H1 (cell line): ENCODE measurements around the gene EXD3. TPM values are rescaled to one million over a fixed set of nuclear protein-coding genes. Genes with fewer than 3 reads are reported as not detected.

ENCODE experiments used
- CTCF ChIA-PET: fragments of 300-600 bp; sonication (Branson Sonifier 250); formaldehyde crosslinking; loops from one replicate; lab custom pipeline; 2021; ENCODE audit not compliant: partially characterized antibody; lab: Charles Lee
- POLR2A ChIA-PET: fragments of 300-600 bp; sonication (Branson Sonifier 250); formaldehyde crosslinking; loops from one replicate; lab custom pipeline; 2021; ENCODE audit warnings: inconsistent platforms; ENCODE audit not compliant: partially characterized antibody; lab: Charles Lee
- DNase-seq, 2 experiments: peaks; one replicate each; pipeline versions ENCODE4 v3.0.0 to v3.0.0-alpha.2; 2010 to 2022; ENCODE audit warnings: low spot score in 2 of 2, low read depth in 1 of 2, mixed read lengths in 1 of 2
- FAIRE-seq: peaks from 2 replicates; lab custom pipeline; 2011; peaks lifted over from hg19 to GRCh38; lab: Jason Lieb, UNC
- H2AFZ ChIP-seq: 2 replicates; pipeline ENCODE4 v1.8.1; 2012; ENCODE audit warnings: low read length, inconsistent platforms
- H2AK5ac ChIP-seq: 2 replicates; pipeline ENCODE4 v1.6.1; 2013; ENCODE audit warnings: low read depth, low read length
- H2BK120ac ChIP-seq: replicated peaks from 2 replicates; pipeline ENCODE3; 2013; ENCODE audit warnings: low read depth, low read length, inconsistent platforms
- H2BK12ac ChIP-seq: 2 replicates; pipeline ENCODE4 v1.6.1; 2013; ENCODE audit warnings: low read depth, low read length
- H2BK15ac ChIP-seq: 2 replicates; pipeline ENCODE4 v1.6.1; 2013; ENCODE audit warnings: low read length
- H2BK20ac ChIP-seq: 2 replicates; pipeline ENCODE4 v1.6.1; 2013; ENCODE audit warnings: low read length
- H2BK5ac ChIP-seq: 2 replicates; pipeline ENCODE4 v1.6.1; 2013; ENCODE audit warnings: low read depth, low read length
- H3K14ac ChIP-seq: 2 replicates; pipeline ENCODE4 v1.6.1; 2013; ENCODE audit warnings: inconsistent platforms; ENCODE audit not compliant: insufficient read length
- H3K18ac ChIP-seq: 2 replicates; pipeline ENCODE4 v1.6.1; 2013; ENCODE audit warnings: low read length; ENCODE audit errors: extremely low read depth
- H3K23ac ChIP-seq: 2 replicates; pipeline ENCODE4 v1.6.1; 2013; ENCODE audit warnings: inconsistent platforms; ENCODE audit not compliant: insufficient read length
- H3K23me2 ChIP-seq: 2 replicates; pipeline ENCODE4 v1.6.1; 2013; ENCODE audit warnings: low read depth, low read length
- H3K27ac ChIP-seq: 2 replicates; pipeline ENCODE4 v1.6.1; 2011; ENCODE audit warnings: low read depth, low read length, inconsistent platforms
- H3K27me3 ChIP-seq, 4 experiments: replicated peaks in 1 of 4; 1 replicate in 1 of 4; 2 replicates in 3 of 4; pipeline versions ENCODE4 v1.6.1 to v1.8.1; 2011 to 2013; ENCODE audit warnings: low read length in 3 of 4, mild to moderate bottlenecking in 3 of 4, inconsistent platforms in 2 of 4, mixed read lengths in 2 of 4, moderate library complexity in 1 of 4; ENCODE audit not compliant: control insufficient read depth in 3 of 4, insufficient read depth in 3 of 4; ENCODE audit errors: extremely low read depth in 1 of 4
- H3K36me3 ChIP-seq, 4 experiments: 2 replicates each; pipeline versions ENCODE4 v1.6.1 to v1.8.1; 2011 to 2013; ENCODE audit warnings: mild to moderate bottlenecking in 4 of 4, low read length in 3 of 4, moderate library complexity in 2 of 4, control low read depth in 1 of 4, inconsistent platforms in 1 of 4; ENCODE audit not compliant: insufficient read depth in 4 of 4, control insufficient read depth in 2 of 4
- H3K4ac ChIP-seq: replicated peaks from 2 replicates; pipeline ENCODE3; 2013; ENCODE audit warnings: low read length, low read depth, mixed read lengths, inconsistent platforms; ENCODE audit not compliant: insufficient read length
- H3K4me1 ChIP-seq, 4 experiments: replicated peaks in 1 of 4; 1 replicate in 1 of 4; 2 replicates in 3 of 4; pipeline versions ENCODE4 v1.6.1 to v1.8.1; 2011 to 2013; ENCODE audit warnings: low read length in 3 of 4, inconsistent platforms in 2 of 4, mixed read lengths in 1 of 4; ENCODE audit not compliant: insufficient read depth in 4 of 4, control insufficient read depth in 3 of 4
- H3K4me2 ChIP-seq, 2 experiments: 2 replicates each; pipeline versions ENCODE4 v1.6.1 to v1.8.1; 2011 to 2013; ENCODE audit warnings: low read depth in 2 of 2, low read length in 2 of 2, control low read depth in 1 of 2, inconsistent platforms in 1 of 2, mild to moderate bottlenecking in 1 of 2; ENCODE audit not compliant: insufficient read depth in 1 of 2
- H3K4me3 ChIP-seq, 4 experiments: fragments of 200-600, 300-600 bp in 1 of 4; sonication (generic), shearing (Covaris generic), sonication (Bioruptor Twin) in 1 of 4; 2 replicates each; pipeline versions ENCODE4 v1.5.1 to v1.8.1; 2011 to 2016; ENCODE audit warnings: low read length in 4 of 4, low read depth in 3 of 4, control low read depth in 2 of 4, inconsistent platforms in 2 of 4, mild to moderate bottlenecking in 2 of 4, mixed read lengths in 1 of 4, moderate library complexity in 1 of 4; ENCODE audit not compliant: insufficient read depth in 2 of 4; ENCODE audit errors: extremely low read depth in 1 of 4
- H3K56ac ChIP-seq: replicated peaks from 2 replicates; pipeline ENCODE3; 2013; ENCODE audit warnings: low read depth, mild to moderate bottlenecking, mixed read lengths, low read length, inconsistent platforms; ENCODE audit not compliant: insufficient read length
- H3K79me1 ChIP-seq: 2 replicates; pipeline ENCODE4 v1.6.1; 2013; ENCODE audit warnings: low read depth, low read length, control low read depth
- H3K79me2 ChIP-seq, 2 experiments: 2 replicates each; pipeline versions ENCODE4 v1.6.1 to v1.8.1; 2012 to 2013; ENCODE audit warnings: low read length in 2 of 2, mild to moderate bottlenecking in 2 of 2, inconsistent platforms in 1 of 2; ENCODE audit not compliant: insufficient read depth in 2 of 2, control insufficient read depth in 1 of 2
- H3K9ac ChIP-seq, 4 experiments: replicated peaks in 1 of 4; 1 replicate in 1 of 4; 2 replicates in 3 of 4; pipeline versions ENCODE4 v1.6.1 to v1.8.1; 2011 to 2013; ENCODE audit warnings: low read depth in 3 of 4, low read length in 3 of 4, control low read depth in 2 of 4, mild to moderate bottlenecking in 2 of 4, moderate library complexity in 2 of 4, inconsistent platforms in 1 of 4; ENCODE audit errors: extremely low read depth in 1 of 4
- H3K9me3 ChIP-seq, 2 experiments: 2 replicates each; pipeline versions ENCODE4 v1.6.1 to v1.8.1; 2012 to 2013; ENCODE audit warnings: mild to moderate bottlenecking in 2 of 2, moderate library complexity in 2 of 2, control low read depth in 1 of 2, inconsistent platforms in 1 of 2, low read depth in 1 of 2, low read length in 1 of 2, mixed read lengths in 1 of 2; ENCODE audit not compliant: insufficient read depth in 2 of 2
- H4K20me1 ChIP-seq, 2 experiments: replicated peaks in 1 of 2; 2 replicates each; pipeline versions ENCODE3 to v1.8.1; 2011 to 2013; ENCODE audit warnings: inconsistent platforms in 2 of 2, low read length in 2 of 2, mild to moderate bottlenecking in 1 of 2; ENCODE audit not compliant: insufficient read depth in 2 of 2, control insufficient read depth in 1 of 2
- H4K5ac ChIP-seq: 2 replicates; pipeline ENCODE4 v1.6.1; 2013; ENCODE audit warnings: low read length, low read depth, mixed read lengths, inconsistent platforms; ENCODE audit not compliant: insufficient read length
- H4K8ac ChIP-seq: 2 replicates; pipeline ENCODE4 v1.8.0; 2013; ENCODE audit warnings: mild to moderate bottlenecking, moderate library complexity, low read length, inconsistent platforms; ENCODE audit not compliant: insufficient read depth; ENCODE audit errors: extremely low read depth
- H4K91ac ChIP-seq: replicated peaks from 2 replicates; pipeline ENCODE3; 2013; ENCODE audit warnings: low read length, mixed read lengths, inconsistent platforms; ENCODE audit not compliant: insufficient read length
- E2F6 ChIP-seq: IDR thresholded peaks from 2 replicates; pipeline ENCODE4 v1.6.1; 2012; ENCODE audit warnings: inconsistent platforms
- NANOG ChIP-seq: IDR thresholded peaks from 2 replicates; pipeline ENCODE4 v1.6.1; 2011; ENCODE audit warnings: low read length, low read depth, mild to moderate bottlenecking, inconsistent platforms; ENCODE audit not compliant: insufficient read depth, poor library complexity, severe bottlenecking
- RBBP5 ChIP-seq: IDR thresholded peaks from 2 replicates; pipeline ENCODE4 v1.7.1; 2012; ENCODE audit warnings: low read depth, mild to moderate bottlenecking, inconsistent platforms, low read length, moderate library complexity, borderline replicate concordance
- SIRT6 ChIP-seq: IDR thresholded peaks from one replicate; pipeline ENCODE4 v1.7.1; 2012; ENCODE audit warnings: low read length, inconsistent platforms
- SP1 ChIP-seq: IDR thresholded peaks from 2 replicates; pipeline ENCODE4 v1.6.1; 2011; ENCODE audit warnings: low read depth, low read length
- SP2 ChIP-seq: IDR thresholded peaks from 2 replicates; pipeline ENCODE4 v1.6.1; 2012; ENCODE audit warnings: mild to moderate bottlenecking, low read length, inconsistent platforms
- TEAD4 ChIP-seq: IDR thresholded peaks from 2 replicates; pipeline ENCODE4 v1.6.1; 2012; ENCODE audit warnings: low read depth, low read length, inconsistent platforms, mixed read lengths
- ZNF274 ChIP-seq: IDR thresholded peaks from 2 replicates; pipeline ENCODE4 v1.7.0; 2012; ENCODE audit warnings: low read length, borderline replicate concordance; ENCODE audit errors: extremely low read depth
- WGBS, 2 experiments: shearing (Covaris generic) in 1 of 2; methylation state at CpG; one replicate each; pipeline versions ENCODE4 v1.1.6 to v1.1.7; 2013 to 2015; ENCODE audit warnings: low lambda C conversion rate in 2 of 2, mixed read lengths in 2 of 2, inconsistent platforms in 1 of 2, low coverage in 1 of 2, missing lambda C conversion rate in 1 of 2; ENCODE audit not compliant: insufficient replicate concordance in 2 of 2, insufficient coverage in 1 of 2, insufficient read length in 1 of 2; ENCODE audit errors: extremely low coverage in 1 of 2, missing lambda C conversion rate in 1 of 2; 5-methylcytosine and 5-hydroxymethylcytosine counted together
- polyA plus RNA-seq, 7 experiments: library from polyadenylated mRNA; depleted of rRNA in 3 of 7; stranded (reverse) in 5 of 7; unstranded in 2 of 7; fragments of >200 nt in 5 of 7; fragments of 200-250 nt in 2 of 7; gene quantifications; 1 replicate in 5 of 7; 2 replicates in 1 of 7; 4 replicates in 1 of 7; pipeline versions ENCODE4 v1.2.1 to v1.2.3, GENCODE V29; 2011 to 2013; ENCODE audit warnings: missing spikeins in 2 of 7, mixed read lengths in 2 of 7
- total RNA-seq: library from RNA; stranded (reverse); fragmentation: NEBNext Ultra II Directional; extraction: Animal tissue kit (Norgen Biotek cat#: 25700); gene quantifications from 2 replicates; pipeline ENCODE4 v1.2.1, GENCODE V29; 2021

Gene EXD3
- total and polyA plus RNA-seq, 2 of the 8 experiments (the other 6 are each of a cell fraction or from before 2014, with no cell fraction given) = 7.2 to 9.4 TPM

GRCh38 chr9:137366891-137367381, 56.0 kb downstream of the EXD3 start:
- no peaks in the 10 kb centered on the region for H3K79me2 ChIP-seq
- no peak overlapping the region for H3K27ac ChIP-seq
- ChIA-PET POLR2A (no interaction called here), CTCF (interaction anchor here (0.6 to 1.2 kb wide), 3 partner anchors 16 to 79 kb away, joined by 3 read pairs; no protein-coding TSS in a partner anchor)
- FAIRE-seq (no peak), DNase-seq (no peak)
- no peak overlapping the region for H4K91ac ChIP-seq
- 95% methylated on average over 16 of the region's 19 CpGs; no CpG with 5 or more reads in 1 of the 2 experiments for WGBS, 2 experiments
- H2AK5ac ChIP-seq = no peak overlapping the region
- H2BK12ac ChIP-seq = no peak overlapping the region
- H3K18ac ChIP-seq = no peak overlapping the region; the same call in 1 of the 2 replicates
- H2BK120ac ChIP-seq = no peak overlapping the region
- H3K23me2 ChIP-seq = peaks cover 4% of the 10 kb centered on the region; the same call in 1 of the 2 replicates
- H2BK5ac ChIP-seq = no peak overlapping the region
- peaks cover 0 to 7% of the 10 kb centered on the region in 2 experiments for H4K20me1 ChIP-seq
- H3K4me2 ChIP-seq = no peak overlapping the region
- no peak overlapping the region for H3K9ac ChIP-seq
- no peak overlapping the region for H3K4ac ChIP-seq
- H3K27me3 ChIP-seq = no peaks in the 10 kb centered on the region
- no peak overlapping the region for H3K4me3 ChIP-seq
- H4K5ac ChIP-seq = no peak overlapping the region
- H2AFZ ChIP-seq = no peak overlapping the region
- no peak overlapping the region for H3K14ac ChIP-seq
- no peaks in the 10 kb centered on the region; a peak in 2 of 7 replicates for H3K4me1 ChIP-seq
- H3K56ac ChIP-seq = no peak overlapping the region
- no peaks in the 10 kb centered on the region; a peak in 2 of 4 replicates for H3K9me3 ChIP-seq
- H3K23ac ChIP-seq = no peak overlapping the region
- H3K79me1 ChIP-seq = no peaks in the 10 kb centered on the region
- no peak overlapping the region for H2BK15ac ChIP-seq
- no peak overlapping the region for H2BK20ac ChIP-seq
- TF ChIP-seq RBBP5 (no peak), SP2 (no peak), TEAD4 (no peak), NANOG (no peak), E2F6 (no peak), ZNF274 (no peak), SIRT6 (no peak), SP1 (no peak)
- H4K8ac ChIP-seq = peak overlapping the region; percentile 57; the same call in 1 of the 2 replicates
- H3K36me3 ChIP-seq = no peaks in the 10 kb centered on the region; a peak in 1 of 8 replicates
